Nephron progenitor cell (in vitro differentiated cells): ENCODE data around the gene ZNF892.
"Not testable (repeated sequence)": the region's sequence is repeated elsewhere in the genome, so short reads cannot be mapped to it uniquely, and the experiment has no call there.

Experiments
- DNase-seq: peaks from one replicate; pipeline ENCODE4 v3.0.0; 2021
- H3K27ac Mint-ChIP-seq: 2 replicates; pipeline ENCODE4 v1.8.0; 2021; ENCODE audit warnings: mild to moderate bottlenecking, moderate library complexity, mixed read lengths
- H3K27me3 Mint-ChIP-seq: 2 replicates; pipeline ENCODE4 v1.8.0; 2021; ENCODE audit warnings: mild to moderate bottlenecking, low read depth, mixed read lengths; ENCODE audit not compliant: poor library complexity
- H3K36me3 Mint-ChIP-seq: 2 replicates; pipeline ENCODE4 v1.8.0; 2021; ENCODE audit warnings: low read depth, mixed read lengths
- H3K4me1 Mint-ChIP-seq: 2 replicates; pipeline ENCODE4 v1.8.0; 2021; ENCODE audit warnings: mixed read lengths
- H3K4me3 Mint-ChIP-seq: 2 replicates; pipeline ENCODE4 v1.8.0; 2021; ENCODE audit warnings: mild to moderate bottlenecking, moderate library complexity, mixed read lengths
- H3K9me3 Mint-ChIP-seq: 2 replicates; pipeline ENCODE4 v1.8.0; 2021; ENCODE audit warnings: mild to moderate bottlenecking, moderate library complexity, mixed read lengths
- TF ChIP-seq, protein P1 (sequence below): fragments of 200-600 bp; sonication (generic); IDR thresholded peaks from 2 replicates; pipeline ENCODE4 v1.5.0; 2021; ENCODE audit warnings: antibody characterized with exemption

The ZNF892 gene

DNA sequence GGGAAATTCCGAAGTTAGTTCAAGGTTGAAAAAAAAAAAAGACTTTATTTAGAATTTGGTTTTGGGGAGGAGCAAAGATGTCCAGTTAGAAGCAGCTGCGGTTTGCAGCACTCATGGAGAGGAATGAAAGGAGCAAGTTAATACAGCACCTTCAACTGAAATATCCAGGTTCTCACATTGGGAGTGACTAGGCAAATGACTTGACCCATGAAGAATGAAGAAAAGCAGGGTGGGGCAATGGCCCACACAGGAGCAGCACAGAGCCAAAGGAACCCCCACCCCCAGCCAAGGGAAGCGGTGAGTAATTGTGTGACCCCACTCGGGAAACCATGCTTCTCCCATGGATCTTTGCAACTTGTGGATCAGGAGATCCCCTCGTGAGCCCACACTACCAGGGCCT is 32.8 kb downstream of the ZNF892 start:
- Mint-ChIP-seq H3K4me1 (no peaks in the 10 kb centered on the region), H3K9me3 (peaks cover 87% of the 10 kb centered on the region), H3K27me3 (peaks cover 3% of the 10 kb centered on the region), H3K27ac (no peak overlapping the region), H3K4me3 (no peak overlapping the region), H3K36me3 (peaks cover 8% of the 10 kb centered on the region)
- TF ChIP-seq, protein P1, sequence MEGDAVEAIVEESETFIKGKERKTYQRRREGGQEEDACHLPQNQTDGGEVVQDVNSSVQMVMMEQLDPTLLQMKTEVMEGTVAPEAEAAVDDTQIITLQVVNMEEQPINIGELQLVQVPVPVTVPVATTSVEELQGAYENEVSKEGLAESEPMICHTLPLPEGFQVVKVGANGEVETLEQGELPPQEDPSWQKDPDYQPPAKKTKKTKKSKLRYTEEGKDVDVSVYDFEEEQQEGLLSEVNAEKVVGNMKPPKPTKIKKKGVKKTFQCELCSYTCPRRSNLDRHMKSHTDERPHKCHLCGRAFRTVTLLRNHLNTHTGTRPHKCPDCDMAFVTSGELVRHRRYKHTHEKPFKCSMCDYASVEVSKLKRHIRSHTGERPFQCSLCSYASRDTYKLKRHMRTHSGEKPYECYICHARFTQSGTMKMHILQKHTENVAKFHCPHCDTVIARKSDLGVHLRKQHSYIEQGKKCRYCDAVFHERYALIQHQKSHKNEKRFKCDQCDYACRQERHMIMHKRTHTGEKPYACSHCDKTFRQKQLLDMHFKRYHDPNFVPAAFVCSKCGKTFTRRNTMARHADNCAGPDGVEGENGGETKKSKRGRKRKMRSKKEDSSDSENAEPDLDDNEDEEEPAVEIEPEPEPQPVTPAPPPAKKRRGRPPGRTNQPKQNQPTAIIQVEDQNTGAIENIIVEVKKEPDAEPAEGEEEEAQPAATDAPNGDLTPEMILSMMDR, result no peak
- no peak for DNase-seq

DNA sequence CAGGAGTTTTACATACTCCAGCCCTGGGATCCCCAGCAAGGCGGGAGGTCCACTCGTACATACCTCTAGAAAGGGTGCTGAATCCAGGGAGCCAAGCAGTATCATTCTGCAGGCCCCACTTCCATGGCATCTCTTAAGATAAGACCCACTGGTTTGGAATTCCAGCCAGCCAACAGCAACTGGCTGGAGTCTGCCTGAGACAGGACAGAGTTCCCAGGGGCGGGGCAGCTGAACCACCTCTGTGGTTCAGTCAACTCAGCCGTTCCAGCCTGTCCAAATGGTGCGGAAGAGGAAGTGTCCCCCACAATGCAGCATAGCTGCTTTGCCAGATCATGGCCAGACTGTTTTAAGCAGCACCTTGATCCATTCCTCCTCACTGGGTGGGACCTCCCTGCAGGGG is 33.2 kb downstream of the ZNF892 start:
- TF ChIP-seq, protein P1, result no peak
- H3K27me3 Mint-ChIP-seq, result peaks cover 3% of the 10 kb centered on the region
- H3K4me1 Mint-ChIP-seq, result no peaks in the 10 kb centered on the region
- H3K4me3 Mint-ChIP-seq, result no peak overlapping the region
- no peak for DNase-seq
- peaks cover 8% of the 10 kb centered on the region for H3K36me3 Mint-ChIP-seq
- H3K27ac Mint-ChIP-seq, result no peak overlapping the region
- peaks cover 88% of the 10 kb centered on the region for H3K9me3 Mint-ChIP-seq

DNA sequence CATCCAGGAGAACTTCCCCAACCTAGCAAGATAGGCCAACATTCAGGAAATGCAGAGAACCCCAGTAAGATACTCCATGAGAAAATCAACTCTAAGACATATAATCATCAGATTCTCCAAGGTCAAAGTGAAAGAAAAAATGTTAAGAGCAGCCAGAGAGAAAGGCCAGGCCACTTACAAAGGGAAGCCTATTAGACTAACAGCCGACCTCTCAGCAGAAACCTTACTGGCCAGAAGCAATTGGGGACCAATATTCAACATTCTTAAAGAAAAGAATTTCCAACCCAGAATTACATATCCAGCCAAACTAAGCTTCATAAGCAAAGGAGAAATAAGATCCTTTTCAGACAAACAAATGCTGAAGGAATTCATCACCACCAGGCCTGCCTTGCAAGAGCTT is 34.8 kb downstream of the ZNF892 start:
- not testable (repeated sequence) for H3K36me3 Mint-ChIP-seq
- H3K9me3 Mint-ChIP-seq, result peaks cover 88% of the 10 kb centered on the region

More for the DNA sequence above, 34.8 kb downstream of the ZNF892 start:
- not testable (repeated sequence) for DNase-seq, H3K27me3 Mint-ChIP-seq, H3K4me3 Mint-ChIP-seq, H3K27ac Mint-ChIP-seq, H3K4me1 Mint-ChIP-seq
